Aorta (tissue), 5 donors: Measurements from ENCODE around the gene ZBTB43. TPM values are rescaled to one million over a fixed set of nuclear protein-coding genes. Genes with fewer than 3 reads are reported as not detected.

Source experiments
- ATAC-seq: fragments of 200-7000 bp; cut with Tn5 transposase; one replicate; pipeline ENCODE4 v1.9.1; 2022; ENCODE audit warnings: moderate library complexity; ENCODE audit not compliant: low FRiP score
- DNase-seq, 2 donors: peaks; one replicate each; pipeline ENCODE4 v3.0.0-alpha.2; 2020
- H3K27ac ChIP-seq, 2 donors: one replicate each; pipeline ENCODE4 v1.5.1; 2013; ENCODE audit warnings: low read length in 2 of 2, mild to moderate bottlenecking in 2 of 2, moderate library complexity in 2 of 2, control low read depth in 1 of 2, inconsistent platforms in 1 of 2, low read depth in 1 of 2
- H3K27me3 ChIP-seq, 2 donors: one replicate each; pipeline ENCODE4 v1.6.1; 2013; ENCODE audit warnings: control low read depth in 1 of 2, low read length in 1 of 2, mild to moderate bottlenecking in 1 of 2, moderate library complexity in 1 of 2; ENCODE audit not compliant: insufficient read depth in 2 of 2, control insufficient read depth in 1 of 2
- H3K36me3 ChIP-seq, 2 donors: one replicate each; pipeline ENCODE4 v1.6.1; 2013; ENCODE audit warnings: control low read depth in 1 of 2, low read length in 1 of 2, mild to moderate bottlenecking in 1 of 2; ENCODE audit not compliant: insufficient read depth in 2 of 2, control insufficient read depth in 1 of 2
- H3K4me1 ChIP-seq, 2 donors: one replicate each; pipeline ENCODE4 v1.6.1; 2013; ENCODE audit warnings: low read length in 2 of 2, control low read depth in 1 of 2, mild to moderate bottlenecking in 1 of 2, moderate library complexity in 1 of 2; ENCODE audit not compliant: insufficient read depth in 2 of 2, control insufficient read depth in 1 of 2
- H3K4me3 ChIP-seq, 2 donors: one replicate each; pipeline ENCODE4 v1.5.1; 2013; ENCODE audit warnings: low read length in 2 of 2, control low read depth in 1 of 2, mild to moderate bottlenecking in 1 of 2
- H3K9me3 ChIP-seq: one replicate; pipeline ENCODE4 v1.6.1; 2013; ENCODE audit warnings: mild to moderate bottlenecking, low read length; ENCODE audit not compliant: control insufficient read depth
- WGBS, 2 donors: extraction: QIAGEN DNeasy Blood & Tissue Kit; methylation state at CpG; one replicate each; pipeline ENCODE4 v1.1.7; 2013; 5-methylcytosine and 5-hydroxymethylcytosine counted together
- intact Hi-C, 2 donors: fragments of 100-400 bp; cut with DNase I; formaldehyde crosslinking; loops; one replicate each; pipeline versions ENCODE4 v1.14.2 to v1.15.0; 2022
- polyA plus RNA-seq, 2 donors: library from polyadenylated mRNA; stranded (reverse); fragments of 200-250 nt; gene quantifications; one replicate each; pipeline ENCODE4 v1.2.3, GENCODE V29; 2013
- total RNA-seq, 2 donors: library from RNA; stranded (reverse); fragmentation: NEBNext Ultra II Directional; extraction: Animal tissue kit (Norgen Biotek cat#: 25700); gene quantifications; one replicate each; pipeline ENCODE4 v1.2.1, GENCODE V29; 2021
- donor health status: healthy with polysubstance abuse.
- donor health status: Bipolar disorder and iron deficiency.
- donor health status: DM: no; HTN: no; CAD: no.
- donor health status: DM: no; HTN: no; CAD: no.
- donor health status: DM: yes; HTN: yes; CAD: no.

ZBTB43 gene
- total and polyA plus RNA-seq, 4 donors = 0.75 to 18.4 (median 8.2) TPM

DNA sequence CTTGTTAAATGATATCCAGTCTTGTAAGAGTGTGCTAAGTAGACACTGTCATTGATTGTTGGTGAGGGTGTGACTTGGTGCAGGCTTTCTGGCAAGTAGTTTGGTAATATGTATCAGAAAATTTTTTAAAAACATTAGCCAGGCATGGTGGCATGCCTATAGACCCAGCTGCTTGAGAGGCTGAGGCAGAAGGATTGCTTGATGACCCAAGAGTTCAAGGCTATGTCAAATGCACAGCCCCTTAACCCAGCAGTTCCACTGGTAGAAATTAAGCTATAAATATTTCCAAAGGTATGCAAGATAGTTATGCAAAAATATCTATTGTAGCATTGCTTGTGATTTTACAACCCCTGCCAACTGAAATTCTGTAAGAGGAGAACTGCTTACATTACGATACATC lies 24.2 kb downstream of the ZBTB43 start:
- 97% methylated on average over 1 of the region's 1 CpG for WGBS, 2 donors
- intact Hi-C loops = no loop called here
- Histone ChIP-seq H3K27ac (no peak overlapping the region), H3K27me3 (no peaks in the 10 kb centered on the region), H3K4me3 (no peak overlapping the region), H3K4me1 (no peaks in the 10 kb centered on the region), H3K9me3 (no peaks in the 10 kb centered on the region), H3K36me3 (peaks cover 7 to 10% of the 10 kb centered on the region in 2 donors)
- DNase-seq = no peak
- ATAC-seq = no peak

GRCh38 chr9:126830827-126831226 lies 26.0 kb downstream of the ZBTB43 start:
- H3K4me3 ChIP-seq = no peak overlapping the region

GRCh38 chr9:126832440-126832839 lies 27.6 kb downstream of the ZBTB43 start:
- Histone ChIP-seq H3K9me3 (no peaks in the 10 kb centered on the region), H3K27me3 (no peaks in the 10 kb centered on the region), H3K4me3 (no peak overlapping the region), H3K27ac (no peak overlapping the region), H3K36me3 (peaks cover 7 to 12% of the 10 kb centered on the region in 2 donors), H3K4me1 (no peaks in the 10 kb centered on the region)
- no peak for DNase-seq
- intact Hi-C loops = no loop called here
- WGBS, 2 donors = 86 to 88% methylated on average over 9 of the region's 9 CpGs
- ATAC-seq = no peak

More at GRCh38 chr9:126830827-126831226, 26.0 kb downstream of the ZBTB43 start:
- no peaks in the 10 kb centered on the region for H3K4me1 ChIP-seq
- peaks cover 7 to 12% of the 10 kb centered on the region in 2 donors for H3K36me3 ChIP-seq
- WGBS, 2 donors = 94 to 95% methylated on average over 3 of the region's 3 CpGs
- H3K9me3 ChIP-seq = no peaks in the 10 kb centered on the region
- H3K27ac ChIP-seq = no peak overlapping the region
- intact Hi-C loops = no loop called here
- ATAC-seq (no peak), DNase-seq (no peak)
- no peaks in the 10 kb centered on the region for H3K27me3 ChIP-seq

- no peak overlapping the region for H3K27ac ChIP-seq
- H3K4me3 ChIP-seq = no peak overlapping the region
- H3K36me3 ChIP-seq = peaks cover 7 to 12% of the 10 kb centered on the region in 2 donors
- DNase-seq = no peak
- 94 to 95% methylated on average over 24 of the region's 24 CpGs for WGBS, 2 donors
- ATAC-seq = no peak
- no peaks in the 10 kb centered on the region for H3K9me3 ChIP-seq
- no peaks in the 10 kb centered on the region for H3K27me3 ChIP-seq
- intact Hi-C loops = no loop called here
- H3K4me1 ChIP-seq = no peaks in the 10 kb centered on the region
Observed at GRCh38 chr9:126833020-126833419, 28.2 kb downstream of the ZBTB43 start.

DNA sequence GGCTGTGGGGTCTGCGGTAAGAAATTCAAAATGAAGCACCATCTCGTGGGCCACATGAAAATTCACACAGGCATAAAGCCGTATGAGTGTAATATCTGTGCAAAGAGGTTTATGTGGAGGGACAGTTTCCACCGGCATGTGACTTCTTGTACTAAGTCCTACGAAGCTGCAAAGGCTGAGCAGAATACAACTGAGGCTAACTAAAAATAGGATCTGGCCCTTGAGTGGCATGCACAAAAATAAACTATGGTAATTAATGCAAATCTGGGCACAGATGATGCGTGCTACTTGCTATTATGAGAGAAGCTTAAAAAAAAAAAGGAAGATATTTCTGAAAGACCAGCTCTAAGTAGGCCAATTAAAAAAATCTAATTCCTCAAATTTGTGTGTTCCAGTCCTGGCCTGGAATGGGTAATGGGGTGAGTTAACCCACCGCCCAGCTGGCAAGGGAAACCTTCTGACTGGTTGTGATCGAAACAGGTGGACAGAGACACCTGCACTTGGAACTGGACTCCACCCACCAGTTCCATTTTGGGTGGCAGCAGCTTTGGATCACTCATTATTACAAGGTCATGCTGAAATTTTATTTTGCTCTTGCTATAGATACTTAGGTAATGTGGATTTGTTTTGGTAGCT lies 29.0 kb downstream of the ZBTB43 start:
- intact Hi-C loops = no loop called here
- peaks cover 7 to 16% of the 10 kb centered on the region in 2 donors for H3K36me3 ChIP-seq
- no peak overlapping the region for H3K27ac ChIP-seq
- ATAC-seq = no peak
- DNase-seq = no peak
- H3K9me3 ChIP-seq = no peaks in the 10 kb centered on the region
- H3K27me3 ChIP-seq = no peaks in the 10 kb centered on the region
- no peak overlapping the region for H3K4me3 ChIP-seq
- peaks cover 0 to 2% of the 10 kb centered on the region in 2 donors for H3K4me1 ChIP-seq
- WGBS, 2 donors = 88% methylated on average over 8 of the region's 8 CpGs

DNA sequence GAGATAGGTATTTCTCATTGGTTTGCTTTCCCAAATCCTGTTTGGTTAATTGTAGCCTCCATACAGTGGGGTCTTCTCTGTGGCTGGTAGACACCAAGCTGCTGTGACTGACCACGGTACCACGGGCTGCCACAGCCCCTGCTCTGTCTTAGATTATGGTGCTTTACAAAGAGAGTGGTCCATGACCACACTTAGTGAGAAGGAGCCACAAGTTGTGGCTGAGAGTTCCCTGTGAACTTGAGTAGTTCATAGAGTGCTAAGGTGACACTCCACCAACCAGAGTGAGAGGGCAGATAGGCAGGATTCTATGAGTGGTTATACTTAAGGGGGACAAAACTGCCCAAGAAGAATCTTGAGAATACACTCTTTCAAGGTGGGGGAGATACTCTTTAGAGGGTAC lies 29.8 kb downstream of the ZBTB43 start:
- Histone ChIP-seq H3K9me3 (no peaks in the 10 kb centered on the region), H3K4me1 (peaks cover 0 to 2% of the 10 kb centered on the region in 2 donors), H3K4me3 (no peak overlapping the region), H3K36me3 (peaks cover 7 to 16% of the 10 kb centered on the region in 2 donors), H3K27ac (no peak overlapping the region), H3K27me3 (no peaks in the 10 kb centered on the region)
- WGBS, 2 donors = 94% methylated on average over 2 of the region's 2 CpGs
- no peak for DNase-seq
- no peak for ATAC-seq
- intact Hi-C loops = no loop called here

- ATAC-seq = no peak
- Histone ChIP-seq H3K27me3 (no peaks in the 10 kb centered on the region), H3K27ac (no peak overlapping the region), H3K36me3 (peaks cover 7 to 13% of the 10 kb centered on the region in 2 donors), H3K4me3 (no peak overlapping the region), H3K4me1 (peaks cover 0 to 2% of the 10 kb centered on the region in 2 donors), H3K9me3 (no peaks in the 10 kb centered on the region)
- no peak for DNase-seq
- intact Hi-C loops = no loop called here
- 84 to 86% methylated on average over 2 of the region's 2 CpGs for WGBS, 2 donors
Observed at GRCh38 chr9:126836216-126836615, 31.4 kb downstream of the ZBTB43 start.

DNA sequence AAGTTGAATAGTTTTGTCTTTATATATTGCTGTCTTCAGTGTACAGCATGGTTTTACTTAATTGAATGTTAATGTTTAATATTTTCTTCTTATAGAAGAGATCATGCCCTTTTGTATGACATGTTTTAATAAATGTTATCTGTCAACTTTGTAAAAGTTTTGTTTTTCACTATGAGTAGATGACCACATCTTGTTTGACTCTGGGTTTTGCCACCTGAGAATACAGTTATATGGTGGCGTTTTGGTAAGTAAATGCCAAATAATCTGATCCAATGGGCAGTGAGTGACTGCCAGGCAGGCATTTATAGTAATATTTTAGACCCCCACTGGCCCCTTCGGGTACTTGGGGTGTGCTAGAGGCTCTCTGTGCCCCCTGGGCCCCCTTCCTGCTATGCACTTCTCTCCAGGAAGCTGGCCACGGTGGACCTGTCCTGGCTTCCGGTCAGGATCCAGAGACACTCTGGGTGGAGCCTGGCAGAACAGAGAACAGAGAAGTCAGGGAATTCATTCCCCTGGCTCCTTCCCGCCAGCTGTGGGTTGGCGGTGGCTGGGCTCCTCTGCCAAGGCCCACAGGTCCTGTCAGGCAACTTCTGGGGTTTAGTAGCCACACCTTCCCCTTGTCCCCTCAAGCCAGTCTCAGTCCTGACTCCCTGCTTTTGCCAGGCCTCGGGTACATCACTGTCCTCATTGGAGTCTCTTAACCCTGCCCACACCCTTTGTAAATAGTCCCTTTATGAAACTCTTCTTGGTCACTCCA lies 33.4 kb downstream of the ZBTB43 start:
- DNase-seq = no peak
- Histone ChIP-seq H3K27ac (no peak overlapping the region), H3K4me3 (no peak overlapping the region), H3K9me3 (no peaks in the 10 kb centered on the region), H3K4me1 (peaks cover 0 to 2% of the 10 kb centered on the region in 2 donors), H3K27me3 (no peaks in the 10 kb centered on the region), H3K36me3 (peaks cover 0 to 8% of the 10 kb centered on the region in 2 donors)
- intact Hi-C loops = no loop called here
- no peak for ATAC-seq
- WGBS, 2 donors = 72 to 74% methylated on average over 7 of the region's 7 CpGs

GRCh38 chr9:126838895-126839294 lies 34.1 kb downstream of the ZBTB43 start:
- H3K27me3 ChIP-seq = no peaks in the 10 kb centered on the region
- peaks cover 0 to 6% of the 10 kb centered on the region in 2 donors for H3K36me3 ChIP-seq
- WGBS, 2 donors = 92 to 93% methylated on average over 12 of the region's 12 CpGs
- H3K4me3 ChIP-seq = no peak overlapping the region
- no peak for ATAC-seq
- H3K9me3 ChIP-seq = no peaks in the 10 kb centered on the region
- H3K4me1 ChIP-seq = peaks cover 0 to 2% of the 10 kb centered on the region in 2 donors
- no peak overlapping the region for H3K27ac ChIP-seq
- DNase-seq = no peak
- intact Hi-C loops = no loop called here
